Measurements from ENCODE around the gene MBIP.

GRCh38 chr14:36356862-36357261, 36.4 kb upstream of the MBIP start:
- no peak for TF ChIP-seq POLR2AphosphoS5 (IDR thresholded peaks at IDR 0.05; ENCODE audit: low read depth)
- TF ChIP-seq JUNB (IDR thresholded peaks at IDR 0.05; ENCODE audit: unreplicated experiment), result no peak
- TF ChIP-seq CTCF (conservative IDR thresholded peaks at IDR 0.05; ENCODE audit: low read depth in 2 of 2), result no peak
- no peak for TF ChIP-seq REST (IDR thresholded peaks at IDR 0.05; ENCODE audit: unreplicated experiment)
- TF ChIP-seq EZH2 (IDR thresholded peaks at IDR 0.05; ENCODE audit: low read depth, unreplicated experiment), result no peak
- TF ChIP-seq EZH2phosphoT487 (IDR thresholded peaks at IDR 0.05; ENCODE audit: unreplicated experiment), result no peak
- TF ChIP-seq ZNF462 (CRISPR knock-in tag; IDR thresholded peaks at IDR 0.05), result no peak
